Lower leg skin (tissue), 3 donors: Measurements from ENCODE around the gene LIN37.

Experiments used
- POLR2A ChIP-seq, 2 donors: fragments of 450-650 bp; IDR thresholded peaks; one replicate each; pipeline ENCODE4 v1.6.1; 2016 to 2017; ENCODE audit warnings: antibody characterized with exemption in 2 of 2, mild to moderate bottlenecking in 1 of 2, moderate library complexity in 1 of 2
- TF ChIP-seq, protein P1 (sequence below), 3 donors: fragments of 450-650 bp; IDR thresholded peaks; one replicate each; pipeline ENCODE4 v1.5.1; 2016; ENCODE audit warnings: antibody characterized with exemption in 3 of 3, mild to moderate bottlenecking in 3 of 3, moderate library complexity in 2 of 3

DNA sequence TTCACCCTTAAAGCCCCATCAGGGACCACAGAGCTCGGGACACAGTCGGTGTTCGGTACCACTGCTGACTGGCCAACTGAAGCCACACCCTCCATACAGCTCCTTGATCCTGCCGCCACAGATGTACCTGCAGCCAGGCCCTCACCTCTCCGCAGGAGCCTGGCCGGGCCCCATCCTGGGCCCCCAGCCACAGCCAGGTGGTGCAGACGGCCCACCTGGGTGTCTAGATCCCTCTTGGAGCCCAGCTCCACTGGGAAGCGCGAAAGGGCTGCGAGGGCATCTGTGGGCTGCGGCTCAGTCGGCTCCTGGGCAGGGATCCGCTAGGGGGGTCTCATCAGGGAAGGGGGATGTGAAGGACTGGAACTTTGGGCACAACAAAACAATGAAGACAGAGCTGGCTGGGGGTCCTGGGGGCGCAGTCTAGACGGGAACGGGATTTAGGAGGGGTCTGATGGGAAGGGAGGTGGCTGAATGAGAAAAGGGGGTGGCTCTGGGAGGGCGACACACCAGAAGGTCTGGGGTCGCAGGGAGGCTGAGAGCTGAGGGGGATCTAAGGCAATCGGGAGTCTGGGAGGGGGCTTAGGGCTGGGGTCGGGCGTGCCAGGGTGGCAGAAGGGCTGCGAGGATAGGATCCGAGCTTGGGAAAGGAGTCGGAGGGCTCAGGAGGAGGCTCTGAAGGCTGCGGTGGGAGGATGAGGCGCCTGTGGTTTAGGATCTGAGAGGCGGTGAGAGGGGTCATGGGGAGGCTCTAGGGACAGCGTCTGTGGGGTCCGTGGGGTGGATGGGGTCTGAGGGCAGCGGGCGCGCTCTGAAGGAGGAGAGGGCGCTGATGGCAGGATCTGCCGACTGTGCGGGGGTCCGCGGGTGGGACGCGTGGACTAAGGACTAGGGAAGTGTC is 48.5 kb downstream of the LIN37 start:
- TF ChIP-seq, protein P1, sequence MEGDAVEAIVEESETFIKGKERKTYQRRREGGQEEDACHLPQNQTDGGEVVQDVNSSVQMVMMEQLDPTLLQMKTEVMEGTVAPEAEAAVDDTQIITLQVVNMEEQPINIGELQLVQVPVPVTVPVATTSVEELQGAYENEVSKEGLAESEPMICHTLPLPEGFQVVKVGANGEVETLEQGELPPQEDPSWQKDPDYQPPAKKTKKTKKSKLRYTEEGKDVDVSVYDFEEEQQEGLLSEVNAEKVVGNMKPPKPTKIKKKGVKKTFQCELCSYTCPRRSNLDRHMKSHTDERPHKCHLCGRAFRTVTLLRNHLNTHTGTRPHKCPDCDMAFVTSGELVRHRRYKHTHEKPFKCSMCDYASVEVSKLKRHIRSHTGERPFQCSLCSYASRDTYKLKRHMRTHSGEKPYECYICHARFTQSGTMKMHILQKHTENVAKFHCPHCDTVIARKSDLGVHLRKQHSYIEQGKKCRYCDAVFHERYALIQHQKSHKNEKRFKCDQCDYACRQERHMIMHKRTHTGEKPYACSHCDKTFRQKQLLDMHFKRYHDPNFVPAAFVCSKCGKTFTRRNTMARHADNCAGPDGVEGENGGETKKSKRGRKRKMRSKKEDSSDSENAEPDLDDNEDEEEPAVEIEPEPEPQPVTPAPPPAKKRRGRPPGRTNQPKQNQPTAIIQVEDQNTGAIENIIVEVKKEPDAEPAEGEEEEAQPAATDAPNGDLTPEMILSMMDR (IDR thresholded peaks at IDR 0.05): no peak
- no peak for TF ChIP-seq POLR2A (IDR thresholded peaks at IDR 0.05)
